Measurements from ENCODE around the gene MCF2L2.

The MCF2L2 gene

GRCh38 chr3:183284570-183284969, 143.8 kb downstream of the MCF2L2 start:
- DNase-seq (ENCODE audit: low read depth), result no peak
- no peak for TF ChIP-seq CTCF (IDR thresholded peaks at IDR 0.05; ENCODE audit: low read depth, low read length, missing control alignments)
- no peak overlapping the region for H3K4me3 ChIP-seq (ENCODE audit: low read depth, low read length)

- TF ChIP-seq CTCF (IDR thresholded peaks at IDR 0.05; ENCODE audit: low read depth, low read length, missing control alignments), result no peak
- no peak for DNase-seq (ENCODE audit: low read depth)
- H3K4me3 ChIP-seq (ENCODE audit: low read depth, low read length), result no peak overlapping the region
These were observed 144.5 kb downstream of the MCF2L2 start for GRCh38 chr3:183283886-183284285.

- DNase-seq (ENCODE audit: low read depth), result no peak
- TF ChIP-seq CTCF (IDR thresholded peaks at IDR 0.05; ENCODE audit: low read depth, low read length, missing control alignments), result no peak
- no peak overlapping the region for H3K4me3 ChIP-seq (ENCODE audit: low read depth, low read length)
These were observed 147.2 kb downstream of the MCF2L2 start for GRCh38 chr3:183281126-183281797.

- DNase-seq (ENCODE audit: low read depth), result no peak
- no peak for TF ChIP-seq CTCF (IDR thresholded peaks at IDR 0.05; ENCODE audit: low read depth, low read length, missing control alignments)
- H3K4me3 ChIP-seq (ENCODE audit: low read depth, low read length), result no peak overlapping the region
These were observed 149.0 kb downstream of the MCF2L2 start for GRCh38 chr3:183279371-183279770.

- H3K4me3 ChIP-seq (ENCODE audit: low read depth, low read length), result no peak overlapping the region
- no peak for TF ChIP-seq CTCF (IDR thresholded peaks at IDR 0.05; ENCODE audit: low read depth, low read length, missing control alignments)
- DNase-seq (ENCODE audit: low read depth), result no peak
These were observed 149.8 kb downstream of the MCF2L2 start for GRCh38 chr3:183278479-183279088.

- no peak for TF ChIP-seq CTCF (IDR thresholded peaks at IDR 0.05; ENCODE audit: low read depth, low read length, missing control alignments)
- no peak for DNase-seq (ENCODE audit: low read depth)
- no peak overlapping the region for H3K4me3 ChIP-seq (ENCODE audit: low read depth, low read length)
These were observed 151.2 kb downstream of the MCF2L2 start for GRCh38 chr3:183277260-183277659.

- no peak for TF ChIP-seq CTCF (IDR thresholded peaks at IDR 0.05; ENCODE audit: low read depth, low read length, missing control alignments)
These were observed 152.5 kb downstream of the MCF2L2 start for GRCh38 chr3:183275937-183276336.

More at GRCh38 chr3:183275937-183276336, 152.5 kb downstream of the MCF2L2 start:
- no peak for DNase-seq (ENCODE audit: low read depth)
- H3K4me3 ChIP-seq (ENCODE audit: low read depth, low read length), result no peak overlapping the region
